SK-N-SH treated with all-trans-retinoic acid at 6 μM for 48 hours (cell line): ENCODE data around the gene WDR31.

Experiments used
- ATAC-seq: fragments of 200-7000 bp; cut with Tn5 transposase; 3 replicates; pipeline ENCODE4 v1.9.1; 2020; ENCODE audit warnings: mild to moderate bottlenecking, moderate library complexity
- ARNTL ChIP-seq: fragments of 450-650 bp; formaldehyde crosslinking; IDR thresholded peaks from 2 replicates; pipeline ENCODE4 v1.5.0; 2020; ENCODE audit warnings: low read depth, mild to moderate bottlenecking, moderate library complexity, borderline replicate concordance
- CSDC2 ChIP-seq: fragments of 250-450 bp; sonication (Bioruptor Pico); IDR thresholded peaks from 2 replicates; pipeline ENCODE4 v1.5.0; 2020; ENCODE audit warnings: mild to moderate bottlenecking, moderate library complexity
- ESRRG ChIP-seq: fragments of 250-450 bp; sonication (Bioruptor Pico); IDR thresholded peaks from 2 replicates; pipeline ENCODE4 v1.6.1; 2021; ENCODE audit warnings: mild to moderate bottlenecking
- GLIS3 ChIP-seq: fragments of 250-450 bp; sonication (Bioruptor Pico); IDR thresholded peaks from 2 replicates; pipeline ENCODE4 v1.5.0; 2020; ENCODE audit warnings: mild to moderate bottlenecking, moderate library complexity
- ISL1 ChIP-seq: fragments of 250-450 bp; sonication (Bioruptor Pico); IDR thresholded peaks from 2 replicates; pipeline ENCODE4 v2.1.2; 2022; ENCODE audit warnings: mild to moderate bottlenecking, moderate library complexity
- PPARA ChIP-seq: fragments of 250-450 bp; sonication (Bioruptor Pico); IDR thresholded peaks from 2 replicates; pipeline ENCODE4 v1.5.0; 2020; ENCODE audit warnings: mild to moderate bottlenecking, borderline replicate concordance
- RARB ChIP-seq: fragments of 250-450 bp; sonication (Bioruptor Pico); IDR thresholded peaks from 2 replicates; pipeline ENCODE4 v1.8.0; 2021; ENCODE audit warnings: mild to moderate bottlenecking, moderate library complexity
- SNAI2 ChIP-seq: fragments of 250-450 bp; sonication (Bioruptor Pico); IDR thresholded peaks from 2 replicates; pipeline ENCODE4 v1.5.0; 2020; ENCODE audit warnings: mild to moderate bottlenecking, moderate library complexity
- TCF4 ChIP-seq: fragments of 250-450 bp; sonication (Bioruptor Pico); IDR thresholded peaks from 2 replicates; pipeline ENCODE4 v1.8.0; 2021; ENCODE audit warnings: mild to moderate bottlenecking, moderate library complexity, borderline replicate concordance
- TOX ChIP-seq: fragments of 250-450 bp; sonication (Bioruptor Pico); IDR thresholded peaks from 2 replicates; pipeline ENCODE4 v1.8.0; 2021; ENCODE audit warnings: mild to moderate bottlenecking, moderate library complexity, borderline replicate concordance
- ZC3H10 ChIP-seq: fragments of 250-450 bp; sonication (Bioruptor Pico); IDR thresholded peaks from 2 replicates; pipeline ENCODE4 v1.5.1; 2021; ENCODE audit warnings: mild to moderate bottlenecking, moderate library complexity
- ZFP3 ChIP-seq: fragments of 250-450 bp; sonication (Bioruptor Pico); IDR thresholded peaks from 2 replicates; pipeline ENCODE4 v1.5.0; 2020; ENCODE audit warnings: mild to moderate bottlenecking, moderate library complexity
- ZFP30 ChIP-seq: fragments of 450-650 bp; formaldehyde crosslinking; IDR thresholded peaks from 2 replicates; pipeline ENCODE4 v1.5.0; 2022; ENCODE audit warnings: mild to moderate bottlenecking, moderate library complexity
- ZNF565 ChIP-seq: fragments of 450-650 bp; formaldehyde crosslinking; conservative IDR thresholded peaks from 2 replicates; pipeline ENCODE4 v1.5.0; 2020; ENCODE audit warnings: low read depth, mild to moderate bottlenecking, moderate library complexity
- ZNF70 ChIP-seq: fragments of 450-650 bp; formaldehyde crosslinking; IDR thresholded peaks from 2 replicates; pipeline ENCODE4 v1.5.0; 2020; ENCODE audit warnings: mild to moderate bottlenecking, moderate library complexity
- ZNF8 ChIP-seq: fragments of 450-650 bp; formaldehyde crosslinking; IDR thresholded peaks from 2 replicates; pipeline ENCODE4 v1.5.0; 2020; ENCODE audit warnings: mild to moderate bottlenecking, moderate library complexity
- TF ChIP-seq, protein P1 (sequence below): fragments of 250-450 bp; sonication (Bioruptor Pico); IDR thresholded peaks from 2 replicates; pipeline ENCODE4 v1.5.0; 2020; ENCODE audit warnings: mild to moderate bottlenecking, moderate library complexity
- TF ChIP-seq, protein P2 (sequence below): fragments of 250-450 bp; sonication (Bioruptor Pico); IDR thresholded peaks from 2 replicates; pipeline ENCODE4 v1.8.0; 2020; ENCODE audit warnings: mild to moderate bottlenecking, moderate library complexity, borderline replicate concordance
- TF ChIP-seq, protein P3 (sequence below): fragments of 250-450 bp; sonication (Bioruptor Pico); IDR thresholded peaks from 2 replicates; pipeline ENCODE4 v1.5.1; 2020; ENCODE audit warnings: low read depth, mild to moderate bottlenecking, moderate library complexity
- TF ChIP-seq, protein P4 (sequence below): fragments of 250-450 bp; sonication (Bioruptor Pico); IDR thresholded peaks from 2 replicates; pipeline ENCODE4 v1.5.1; 2021; ENCODE audit warnings: mild to moderate bottlenecking, moderate library complexity
- TF ChIP-seq, protein P5 (sequence below): fragments of 250-450 bp; sonication (Bioruptor Pico); IDR thresholded peaks from 2 replicates; pipeline ENCODE4 v1.8.0; 2021; ENCODE audit warnings: low read depth, mild to moderate bottlenecking, moderate library complexity, borderline replicate concordance

The WDR31 gene

DNA sequence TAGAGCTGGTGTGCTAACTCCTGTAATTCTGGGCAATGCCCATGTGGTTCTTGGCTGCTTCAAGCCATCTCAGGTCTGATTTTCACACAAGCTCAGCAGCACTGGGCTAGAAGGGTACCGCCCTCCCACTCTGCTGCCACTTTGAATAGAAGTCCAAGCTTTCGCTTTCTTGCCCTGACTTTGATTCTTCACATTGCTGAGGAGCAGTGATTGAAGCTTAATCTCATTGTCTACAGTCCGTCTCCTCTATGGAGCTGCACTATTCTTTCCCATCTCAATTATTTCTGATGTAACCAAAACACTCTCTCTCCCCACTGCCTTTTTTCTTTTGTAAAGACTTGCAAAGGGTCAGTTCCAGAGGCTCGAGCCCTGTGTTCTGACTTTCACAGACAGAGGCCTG, 24.0 kb downstream of the WDR31 start (continued):
- TF ChIP-seq, protein P1, sequence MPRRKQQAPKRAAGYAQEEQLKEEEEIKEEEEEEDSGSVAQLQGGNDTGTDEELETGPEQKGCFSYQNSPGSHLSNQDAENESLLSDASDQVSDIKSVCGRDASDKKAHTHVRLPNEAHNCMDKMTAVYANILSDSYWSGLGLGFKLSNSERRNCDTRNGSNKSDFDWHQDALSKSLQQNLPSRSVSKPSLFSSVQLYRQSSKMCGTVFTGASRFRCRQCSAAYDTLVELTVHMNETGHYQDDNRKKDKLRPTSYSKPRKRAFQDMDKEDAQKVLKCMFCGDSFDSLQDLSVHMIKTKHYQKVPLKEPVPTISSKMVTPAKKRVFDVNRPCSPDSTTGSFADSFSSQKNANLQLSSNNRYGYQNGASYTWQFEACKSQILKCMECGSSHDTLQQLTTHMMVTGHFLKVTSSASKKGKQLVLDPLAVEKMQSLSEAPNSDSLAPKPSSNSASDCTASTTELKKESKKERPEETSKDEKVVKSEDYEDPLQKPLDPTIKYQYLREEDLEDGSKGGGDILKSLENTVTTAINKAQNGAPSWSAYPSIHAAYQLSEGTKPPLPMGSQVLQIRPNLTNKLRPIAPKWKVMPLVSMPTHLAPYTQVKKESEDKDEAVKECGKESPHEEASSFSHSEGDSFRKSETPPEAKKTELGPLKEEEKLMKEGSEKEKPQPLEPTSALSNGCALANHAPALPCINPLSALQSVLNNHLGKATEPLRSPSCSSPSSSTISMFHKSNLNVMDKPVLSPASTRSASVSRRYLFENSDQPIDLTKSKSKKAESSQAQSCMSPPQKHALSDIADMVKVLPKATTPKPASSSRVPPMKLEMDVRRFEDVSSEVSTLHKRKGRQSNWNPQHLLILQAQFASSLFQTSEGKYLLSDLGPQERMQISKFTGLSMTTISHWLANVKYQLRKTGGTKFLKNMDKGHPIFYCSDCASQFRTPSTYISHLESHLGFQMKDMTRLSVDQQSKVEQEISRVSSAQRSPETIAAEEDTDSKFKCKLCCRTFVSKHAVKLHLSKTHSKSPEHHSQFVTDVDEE (CRISPR knock-in tag): no peak
- no peak for TF ChIP-seq TOX
- no peak for TF ChIP-seq ZNF8 (CRISPR knock-in tag)
- no peak for TF ChIP-seq RARB (CRISPR knock-in tag)

DNA sequence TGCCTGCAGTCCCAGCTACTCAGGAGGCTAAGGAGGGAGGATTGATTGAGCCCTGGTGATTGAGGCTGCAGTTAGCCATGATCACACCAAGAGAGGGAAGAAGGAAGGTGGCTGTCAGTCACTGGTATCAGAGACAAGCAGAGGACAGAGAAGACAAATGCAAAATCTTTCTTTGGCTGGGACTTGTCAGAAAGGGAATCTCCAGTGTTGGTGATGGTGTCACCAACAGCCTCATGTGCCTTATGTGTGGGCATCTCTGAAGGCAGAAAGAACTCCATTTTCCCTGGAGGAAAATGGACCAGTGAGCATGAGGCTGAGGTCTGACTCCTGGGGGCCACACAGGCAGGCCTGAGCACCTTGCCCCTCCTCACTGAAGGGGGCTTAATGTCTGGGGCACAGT, 24.8 kb downstream of the WDR31 start:
- no peak for ATAC-seq
- TF ChIP-seq, protein P2, sequence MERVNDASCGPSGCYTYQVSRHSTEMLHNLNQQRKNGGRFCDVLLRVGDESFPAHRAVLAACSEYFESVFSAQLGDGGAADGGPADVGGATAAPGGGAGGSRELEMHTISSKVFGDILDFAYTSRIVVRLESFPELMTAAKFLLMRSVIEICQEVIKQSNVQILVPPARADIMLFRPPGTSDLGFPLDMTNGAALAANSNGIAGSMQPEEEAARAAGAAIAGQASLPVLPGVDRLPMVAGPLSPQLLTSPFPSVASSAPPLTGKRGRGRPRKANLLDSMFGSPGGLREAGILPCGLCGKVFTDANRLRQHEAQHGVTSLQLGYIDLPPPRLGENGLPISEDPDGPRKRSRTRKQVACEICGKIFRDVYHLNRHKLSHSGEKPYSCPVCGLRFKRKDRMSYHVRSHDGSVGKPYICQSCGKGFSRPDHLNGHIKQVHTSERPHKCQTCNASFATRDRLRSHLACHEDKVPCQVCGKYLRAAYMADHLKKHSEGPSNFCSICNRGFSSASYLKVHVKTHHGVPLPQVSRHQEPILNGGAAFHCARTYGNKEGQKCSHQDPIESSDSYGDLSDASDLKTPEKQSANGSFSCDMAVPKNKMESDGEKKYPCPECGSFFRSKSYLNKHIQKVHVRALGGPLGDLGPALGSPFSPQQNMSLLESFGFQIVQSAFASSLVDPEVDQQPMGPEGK (CRISPR knock-in tag): no peak
- no peak for TF ChIP-seq ZC3H10 (CRISPR knock-in tag)
- no peak for TF ChIP-seq ZNF8 (CRISPR knock-in tag)
- no peak for TF ChIP-seq GLIS3
- TF ChIP-seq, protein P1 (CRISPR knock-in tag): no peak
- no peak for TF ChIP-seq CSDC2
- TF ChIP-seq, protein P3, sequence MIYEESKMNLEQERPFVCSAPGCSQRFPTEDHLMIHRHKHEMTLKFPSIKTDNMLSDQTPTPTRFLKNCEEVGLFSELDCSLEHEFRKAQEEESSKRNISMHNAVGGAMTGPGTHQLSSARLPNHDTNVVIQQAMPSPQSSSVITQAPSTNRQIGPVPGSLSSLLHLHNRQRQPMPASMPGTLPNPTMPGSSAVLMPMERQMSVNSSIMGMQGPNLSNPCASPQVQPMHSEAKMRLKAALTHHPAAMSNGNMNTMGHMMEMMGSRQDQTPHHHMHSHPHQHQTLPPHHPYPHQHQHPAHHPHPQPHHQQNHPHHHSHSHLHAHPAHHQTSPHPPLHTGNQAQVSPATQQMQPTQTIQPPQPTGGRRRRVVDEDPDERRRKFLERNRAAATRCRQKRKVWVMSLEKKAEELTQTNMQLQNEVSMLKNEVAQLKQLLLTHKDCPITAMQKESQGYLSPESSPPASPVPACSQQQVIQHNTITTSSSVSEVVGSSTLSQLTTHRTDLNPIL (CRISPR knock-in tag): no peak
- TF ChIP-seq ZNF565 (CRISPR knock-in tag): no peak
- no peak for TF ChIP-seq TCF4 (CRISPR knock-in tag)
- no peak for TF ChIP-seq SNAI2
- TF ChIP-seq ZFP3: no peak
- TF ChIP-seq ESRRG (CRISPR knock-in tag): no peak
- no peak for TF ChIP-seq ARNTL (CRISPR knock-in tag)

DNA sequence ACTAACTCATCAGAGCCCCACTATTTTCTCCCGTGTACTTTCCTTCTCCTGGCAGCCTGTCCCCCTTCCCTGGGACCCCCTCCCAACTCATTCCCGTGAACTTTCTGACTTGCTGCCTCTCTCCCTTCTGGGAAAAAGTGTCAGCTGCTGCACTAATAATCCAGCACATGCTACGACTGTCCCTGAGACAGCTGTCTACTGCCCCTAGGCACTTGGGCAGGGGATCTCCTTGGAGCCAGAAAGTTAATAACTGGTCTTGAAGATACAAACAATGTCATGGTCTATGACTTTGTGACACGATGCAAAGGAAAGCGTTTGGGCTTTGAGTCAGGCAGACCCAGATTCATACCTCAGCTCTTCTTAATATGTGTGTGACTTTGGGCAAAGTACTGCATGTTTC, 26.8 kb downstream of the WDR31 start:
- ATAC-seq: no peak
- no peak for TF ChIP-seq ZNF70 (CRISPR knock-in tag)
- no peak for TF ChIP-seq GLIS3
- no peak for TF ChIP-seq PPARA (CRISPR knock-in tag)
- TF ChIP-seq ZC3H10 (CRISPR knock-in tag): no peak
- TF ChIP-seq CSDC2: no peak
- TF ChIP-seq, protein P4, sequence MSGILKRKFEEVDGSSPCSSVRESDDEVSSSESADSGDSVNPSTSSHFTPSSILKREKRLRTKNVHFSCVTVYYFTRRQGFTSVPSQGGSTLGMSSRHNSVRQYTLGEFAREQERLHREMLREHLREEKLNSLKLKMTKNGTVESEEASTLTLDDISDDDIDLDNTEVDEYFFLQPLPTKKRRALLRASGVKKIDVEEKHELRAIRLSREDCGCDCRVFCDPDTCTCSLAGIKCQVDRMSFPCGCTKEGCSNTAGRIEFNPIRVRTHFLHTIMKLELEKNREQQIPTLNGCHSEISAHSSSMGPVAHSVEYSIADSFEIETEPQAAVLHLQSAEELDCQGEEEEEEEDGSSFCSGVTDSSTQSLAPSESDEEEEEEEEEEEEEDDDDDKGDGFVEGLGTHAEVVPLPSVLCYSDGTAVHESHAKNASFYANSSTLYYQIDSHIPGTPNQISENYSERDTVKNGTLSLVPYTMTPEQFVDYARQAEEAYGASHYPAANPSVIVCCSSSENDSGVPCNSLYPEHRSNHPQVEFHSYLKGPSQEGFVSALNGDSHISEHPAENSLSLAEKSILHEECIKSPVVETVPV (CRISPR knock-in tag): no peak
- no peak for TF ChIP-seq ZNF8 (CRISPR knock-in tag)
- no peak for TF ChIP-seq ZNF565 (CRISPR knock-in tag)
- TF ChIP-seq ZFP30 (CRISPR knock-in tag): no peak
- no peak for TF ChIP-seq ZFP3
- TF ChIP-seq, protein P2 (CRISPR knock-in tag): no peak
- TF ChIP-seq TOX: no peak
- TF ChIP-seq, protein P5, sequence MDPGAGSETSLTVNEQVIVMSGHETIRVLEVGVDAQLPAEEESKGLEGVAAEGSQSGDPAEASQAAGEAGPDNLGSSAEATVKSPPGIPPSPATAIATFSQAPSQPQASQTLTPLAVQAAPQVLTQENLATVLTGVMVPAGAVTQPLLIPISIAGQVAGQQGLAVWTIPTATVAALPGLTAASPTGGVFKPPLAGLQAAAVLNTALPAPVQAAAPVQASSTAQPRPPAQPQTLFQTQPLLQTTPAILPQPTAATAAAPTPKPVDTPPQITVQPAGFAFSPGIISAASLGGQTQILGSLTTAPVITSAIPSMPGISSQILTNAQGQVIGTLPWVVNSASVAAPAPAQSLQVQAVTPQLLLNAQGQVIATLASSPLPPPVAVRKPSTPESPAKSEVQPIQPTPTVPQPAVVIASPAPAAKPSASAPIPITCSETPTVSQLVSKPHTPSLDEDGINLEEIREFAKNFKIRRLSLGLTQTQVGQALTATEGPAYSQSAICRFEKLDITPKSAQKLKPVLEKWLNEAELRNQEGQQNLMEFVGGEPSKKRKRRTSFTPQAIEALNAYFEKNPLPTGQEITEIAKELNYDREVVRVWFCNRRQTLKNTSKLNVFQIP (CRISPR knock-in tag): no peak
- TF ChIP-seq ARNTL (CRISPR knock-in tag): no peak
- no peak for TF ChIP-seq SNAI2
- no peak for TF ChIP-seq ISL1 (CRISPR knock-in tag)
